Cerebellar cortex (tissue), 1 donor: ENCODE data around the gene ADORA3.

Source experiments
- DNase-seq: peaks from one replicate; pipeline ENCODE4 v3.0.0-alpha.2; 2015; ENCODE audit warnings: low spot score

ADORA3 gene

GRCh38 chr1:111474521-111474920 is 28.9 kb downstream of the ADORA3 start:
- DNase-seq, result no peak

DNA sequence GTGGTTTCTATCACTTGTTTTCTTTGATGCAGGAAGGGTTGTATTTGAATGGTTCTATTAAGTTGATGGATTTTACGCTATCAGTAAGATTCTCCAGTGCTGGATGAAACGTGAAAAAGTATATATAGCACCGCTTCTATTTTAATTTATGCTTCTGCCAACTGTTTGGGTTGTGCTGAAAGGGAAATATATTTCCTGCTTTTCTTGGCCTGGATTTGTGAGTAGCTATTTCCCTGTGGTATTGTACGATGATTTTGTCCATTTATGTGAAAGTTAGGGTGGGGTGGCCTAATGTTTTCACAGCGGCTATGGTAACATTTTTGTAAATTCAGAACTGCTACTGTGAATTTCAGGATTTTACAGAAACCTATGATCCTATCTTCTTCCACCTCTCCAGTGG is 29.3 kb downstream of the ADORA3 start:
- no peak for DNase-seq

- no peak for DNase-seq
Measured at GRCh38 chr1:111471538-111471937, 31.9 kb downstream of the ADORA3 start.

DNA sequence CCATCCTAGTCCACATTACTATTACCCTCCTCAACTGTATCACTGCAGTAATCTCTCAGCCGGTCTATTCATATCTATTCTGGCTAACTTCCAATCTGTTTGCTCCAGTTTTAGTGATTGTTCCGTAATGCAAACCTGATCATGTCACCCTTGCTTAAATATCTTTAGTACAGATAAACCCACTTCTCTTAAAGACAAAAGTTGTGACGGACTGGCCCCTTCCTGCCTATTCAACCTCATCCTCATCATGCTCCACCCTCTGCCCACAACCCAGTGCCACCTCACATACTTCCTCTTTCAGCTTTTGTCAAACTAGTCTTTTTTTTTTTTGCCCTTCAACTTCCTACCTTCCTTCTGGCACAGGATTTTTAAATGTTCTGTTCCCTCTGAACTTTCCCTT is 32.4 kb downstream of the ADORA3 start:
- no peak for DNase-seq

DNA sequence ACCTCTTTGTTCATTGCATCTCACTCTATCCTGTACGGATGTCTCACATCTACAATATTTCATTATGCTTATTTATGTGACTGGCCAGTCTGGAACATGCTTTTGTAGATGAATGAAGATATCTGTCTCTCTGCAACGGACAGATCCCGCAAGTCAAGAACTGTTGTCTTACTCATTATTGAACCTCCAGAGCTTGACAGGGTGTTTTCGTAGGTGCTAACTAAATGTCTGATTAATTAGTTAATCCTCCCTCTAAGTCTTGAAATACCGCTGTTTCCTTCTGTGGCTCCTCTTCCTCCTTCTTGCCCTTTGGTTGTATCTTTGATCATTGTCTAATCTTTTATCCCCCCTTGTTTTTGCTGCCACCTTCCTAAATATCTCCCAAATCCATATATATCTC is 32.8 kb downstream of the ADORA3 start:
- no peak for DNase-seq

- DNase-seq, result no peak
Measured at GRCh38 chr1:111469539-111469938, 33.9 kb downstream of the ADORA3 start.

DNA sequence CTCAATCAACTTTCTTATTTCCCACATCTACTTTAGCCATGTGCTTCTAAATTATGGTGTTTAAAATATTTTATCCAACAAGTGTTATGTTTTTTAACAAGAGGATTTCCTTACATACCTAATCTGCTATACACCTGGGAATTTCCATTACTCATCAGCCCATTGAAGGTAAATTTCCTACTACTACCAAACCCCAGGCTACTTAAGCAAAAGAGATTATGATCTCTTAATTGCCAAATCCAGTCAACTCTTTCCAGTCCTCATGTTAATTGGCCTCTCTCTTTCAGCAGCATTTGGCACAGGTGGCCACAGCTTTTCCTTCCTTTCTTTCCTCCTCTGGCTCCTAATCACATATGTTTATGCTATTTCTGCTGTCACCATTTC is 34.7 kb downstream of the ADORA3 start:
- no peak for DNase-seq

GRCh38 chr1:111467865-111468716 is 35.3 kb downstream of the ADORA3 start:
- no peak for DNase-seq

- no peak for DNase-seq
Measured at GRCh38 chr1:111466480-111466879, 37.0 kb downstream of the ADORA3 start.

DNA sequence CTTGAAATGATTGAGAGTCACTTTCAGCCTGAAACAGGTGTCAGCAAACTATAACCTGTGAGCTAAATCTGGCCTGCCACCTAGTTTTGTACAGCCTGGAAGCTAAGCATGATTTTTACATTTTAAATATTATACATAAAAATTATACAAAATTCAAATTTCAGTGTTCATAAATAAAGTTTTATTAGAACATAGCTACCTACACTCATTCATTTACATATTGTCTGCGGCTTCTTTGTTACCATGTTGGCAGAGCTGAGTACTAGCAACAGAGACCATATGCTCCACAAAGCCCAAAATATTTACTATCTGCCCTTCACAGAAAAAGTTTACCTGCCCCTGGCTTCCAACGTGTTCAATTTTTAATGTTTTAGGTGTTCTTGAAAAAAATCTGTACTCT is 37.7 kb downstream of the ADORA3 start:
- DNase-seq, result no peak

- no peak for DNase-seq
Measured at GRCh38 chr1:111463029-111463683, 40.3 kb downstream of the ADORA3 start.

DNA sequence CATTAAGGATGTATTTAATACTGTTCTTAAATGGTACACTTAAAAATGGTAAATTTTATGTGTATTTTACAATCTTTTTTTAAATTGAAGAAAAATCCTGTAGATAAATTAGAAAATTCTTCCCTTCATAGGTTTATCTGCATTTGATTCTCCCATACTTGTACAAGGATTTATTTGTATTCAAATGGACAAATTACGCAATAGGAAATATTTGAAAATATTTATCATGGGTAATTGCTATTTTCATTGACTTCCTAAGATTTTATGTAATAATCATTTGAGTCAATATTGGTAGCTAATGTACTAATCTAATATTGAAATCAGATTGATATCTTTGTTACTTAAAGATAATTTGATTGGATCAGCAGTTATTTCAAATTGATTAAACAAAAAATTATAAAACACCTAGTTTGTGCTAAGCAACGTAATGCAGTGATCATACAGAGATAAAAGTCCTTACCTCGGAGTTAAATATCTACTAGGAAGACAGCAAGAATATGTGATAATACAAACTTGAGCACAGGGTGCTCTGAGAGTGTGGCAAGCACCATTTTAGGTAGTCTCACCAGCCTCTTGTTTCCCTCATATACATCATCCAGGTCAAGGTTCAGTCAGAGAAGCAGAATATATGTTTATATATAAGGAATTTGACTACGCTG is 40.9 kb downstream of the ADORA3 start:
- no peak for DNase-seq

DNA sequence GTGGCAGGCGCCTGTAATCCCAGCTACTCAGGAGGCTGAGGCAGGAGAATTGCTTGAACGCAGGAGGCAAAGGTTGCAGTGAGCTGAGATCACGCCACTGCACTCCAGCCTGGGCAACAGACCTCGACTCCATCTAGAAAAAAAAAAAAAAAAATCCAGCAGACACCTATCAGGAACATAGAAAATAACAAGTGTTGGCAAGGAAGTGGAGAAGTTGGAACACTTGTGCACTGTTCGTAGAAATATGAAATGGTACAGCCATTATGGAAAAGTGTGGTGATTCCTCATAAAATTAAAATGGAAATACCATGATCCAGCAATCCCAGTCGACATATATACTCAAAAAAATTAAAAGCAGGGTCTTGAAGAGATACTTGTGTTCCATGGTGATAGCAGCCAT is 41.7 kb downstream of the ADORA3 start:
- no peak for DNase-seq

DNA sequence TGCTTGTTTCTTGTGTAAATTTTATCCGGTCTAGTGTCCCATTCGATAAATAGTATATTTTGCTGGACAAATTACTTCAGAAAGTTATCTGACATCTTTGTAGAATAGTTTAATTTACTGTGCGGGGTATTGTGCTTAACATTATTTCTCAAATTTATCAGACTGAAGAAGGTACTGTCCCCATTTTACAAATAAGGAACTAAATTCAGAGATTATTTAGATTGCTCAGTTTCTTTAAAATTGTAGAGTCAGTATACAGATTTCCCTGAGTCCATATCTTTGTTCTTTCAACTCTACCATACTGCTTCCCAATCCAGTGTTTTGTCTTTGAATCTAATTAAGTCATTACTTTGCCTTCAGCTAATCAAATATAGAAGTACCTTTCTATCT is 47.8 kb downstream of the ADORA3 start:
- no peak for DNase-seq

- DNase-seq, result no peak
Measured at GRCh38 chr1:111454859-111455641, 48.4 kb downstream of the ADORA3 start.

DNA sequence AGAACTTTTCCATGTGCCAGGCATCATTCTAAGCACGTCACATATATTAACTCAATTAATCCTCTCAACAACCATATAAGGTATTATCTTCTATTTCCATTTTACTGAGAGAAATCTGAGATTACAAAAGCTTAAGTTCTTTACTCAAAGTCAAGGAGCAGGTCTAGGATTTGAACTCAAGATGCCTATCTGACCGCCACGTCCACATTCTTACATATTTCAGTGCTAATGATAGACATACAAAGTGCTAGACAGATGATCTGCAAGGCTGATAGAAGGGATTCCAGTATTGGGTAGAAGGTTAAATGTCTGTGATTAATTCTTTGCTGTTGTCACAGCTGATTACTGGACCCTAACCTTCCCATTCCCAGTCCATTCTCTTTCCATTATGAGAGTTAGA is 49.7 kb downstream of the ADORA3 start:
- DNase-seq, result no peak

DNA sequence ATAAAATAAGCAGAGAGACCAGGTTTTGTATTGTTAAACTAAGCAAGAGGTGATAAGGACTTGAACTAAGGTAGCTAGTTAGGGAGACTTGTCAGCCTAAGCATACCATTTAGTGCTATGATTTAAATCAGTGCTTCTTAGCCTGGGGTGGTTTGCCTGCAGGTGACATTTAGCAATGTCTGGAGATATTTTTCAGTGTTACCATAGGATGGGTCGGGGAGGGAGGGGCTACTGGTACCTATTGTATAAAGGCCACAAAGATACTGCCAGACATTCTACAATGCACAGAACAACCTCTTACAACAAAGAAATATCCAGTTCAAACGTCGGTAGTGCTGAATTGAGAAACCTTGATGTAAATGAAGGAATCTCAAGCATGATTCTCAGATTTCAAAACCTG is 50.9 kb downstream of the ADORA3 start:
- no peak for DNase-seq

- no peak for DNase-seq
Measured at GRCh38 chr1:111450185-111450584, 53.2 kb downstream of the ADORA3 start.

DNA sequence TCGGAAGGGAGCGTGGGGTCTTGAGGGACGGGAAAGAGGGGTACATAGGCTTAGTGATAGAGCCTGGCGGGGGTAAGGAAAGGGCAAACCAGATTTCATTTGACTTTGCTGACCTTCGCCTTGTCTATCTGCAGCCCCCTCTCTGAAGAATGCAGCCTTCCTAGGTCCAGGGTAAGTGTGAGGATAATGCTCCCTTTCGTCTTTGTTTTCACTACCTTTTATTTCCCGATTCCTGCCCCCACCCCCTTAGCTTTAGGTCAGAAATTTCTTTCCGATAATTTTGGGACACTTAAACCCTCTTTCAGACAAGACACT is 53.8 kb downstream of the ADORA3 start:
- DNase-seq, result no peak
